Parathyroid adenoma (tissue), 2 donors: Measurements from ENCODE around the gene SERTAD2.

Experiments used
- H2AFZ ChIP-seq: fragments of 300-600 bp; sonication (generic); one replicate; pipeline ENCODE4 v1.7.0; 2017; ENCODE audit warnings: antibody characterized with exemption, mild to moderate bottlenecking
- H3K27ac ChIP-seq: fragments of 300-600 bp; sonication (generic); one replicate; pipeline ENCODE4 v1.7.0; 2017
- H3K27me3 ChIP-seq: fragments of 300-600 bp; sonication (generic); one replicate; pipeline ENCODE4 v1.7.0; 2017; ENCODE audit warnings: low read length; ENCODE audit not compliant: control insufficient read depth, insufficient read depth
- H3K36me3 ChIP-seq: fragments of 300-600 bp; sonication (generic); one replicate; pipeline ENCODE4 v1.7.0; 2017; ENCODE audit warnings: low read length; ENCODE audit not compliant: control insufficient read depth, insufficient read depth
- H3K4me1 ChIP-seq: fragments of 300-600 bp; sonication (generic); one replicate; pipeline ENCODE4 v1.7.0; 2017; ENCODE audit warnings: control low read depth
- H3K4me2 ChIP-seq: fragments of 300-600 bp; sonication (generic); one replicate; pipeline ENCODE4 v1.7.0; 2017; ENCODE audit warnings: low read length
- H3K4me3 ChIP-seq: fragments of 300-600 bp; sonication (generic); one replicate; pipeline ENCODE4 v1.7.0; 2017; ENCODE audit warnings: low read depth, low read length
- H3K79me2 ChIP-seq: fragments of 300-600 bp; sonication (generic); one replicate; pipeline ENCODE4 v1.7.0; 2017; ENCODE audit warnings: control low read depth
- H3K9ac ChIP-seq: fragments of 300-600 bp; sonication (generic); one replicate; pipeline ENCODE4 v1.7.0; 2017; ENCODE audit warnings: mild to moderate bottlenecking
- H3K9me3 ChIP-seq: fragments of 300-600 bp; sonication (generic); one replicate; pipeline ENCODE4 v1.7.0; 2017; ENCODE audit warnings: low read length; ENCODE audit not compliant: control insufficient read depth
- CTCF ChIP-seq: fragments of 300-600 bp; sonication (generic); IDR thresholded peaks from one replicate; pipeline ENCODE4 v1.7.0; 2017; ENCODE audit warnings: antibody characterized with exemption, mild to moderate bottlenecking
- donor health status: primary hyperparathyroidism.

The SERTAD2 gene

GRCh38 chr2:64698177-64698643, 44.5 kb upstream of the SERTAD2 start:
- no peak overlapping the region for H3K9ac ChIP-seq
- no peak overlapping the region for H3K4me2 ChIP-seq
- H3K4me3 ChIP-seq: no peak overlapping the region
- no peaks in the 10 kb centered on the region for H3K36me3 ChIP-seq
- no peak overlapping the region for H3K27ac ChIP-seq
- no peak for TF ChIP-seq CTCF
- peaks cover 10% of the 10 kb centered on the region for H3K4me1 ChIP-seq
- H3K27me3 ChIP-seq: no peaks in the 10 kb centered on the region
- H3K79me2 ChIP-seq: no peaks in the 10 kb centered on the region
- H3K9me3 ChIP-seq: no peaks in the 10 kb centered on the region
- no peak overlapping the region for H2AFZ ChIP-seq

GRCh38 chr2:64697297-64698176, 43.8 kb upstream of the SERTAD2 start:
- no peak overlapping the region for H3K9ac ChIP-seq
- no peak for TF ChIP-seq CTCF
- no peak overlapping the region for H3K4me2 ChIP-seq
- H3K36me3 ChIP-seq: no peaks in the 10 kb centered on the region
- H3K79me2 ChIP-seq: no peaks in the 10 kb centered on the region
- no peak overlapping the region for H3K27ac ChIP-seq
- H2AFZ ChIP-seq: no peak overlapping the region
- H3K4me3 ChIP-seq: no peak overlapping the region
- H3K27me3 ChIP-seq: no peaks in the 10 kb centered on the region
- H3K9me3 ChIP-seq: no peaks in the 10 kb centered on the region
- H3K4me1 ChIP-seq: peaks cover 10% of the 10 kb centered on the region

- Histone ChIP-seq H3K4me2 (no peak overlapping the region), H3K4me3 (no peak overlapping the region), H3K36me3 (no peaks in the 10 kb centered on the region), H2AFZ (no peak overlapping the region), H3K79me2 (no peaks in the 10 kb centered on the region), H3K27me3 (no peaks in the 10 kb centered on the region), H3K27ac (no peak overlapping the region), H3K9ac (no peak overlapping the region), H3K9me3 (no peaks in the 10 kb centered on the region), H3K4me1 (peaks cover 10% of the 10 kb centered on the region)
- TF ChIP-seq CTCF: no peak
Observed at GRCh38 chr2:64696636-64697035, 42.9 kb upstream of the SERTAD2 start.

- H3K9ac ChIP-seq: no peak overlapping the region
- no peak overlapping the region for H3K4me2 ChIP-seq
- H3K27ac ChIP-seq: peak overlapping the region; percentile 31
- no peaks in the 10 kb centered on the region for H3K36me3 ChIP-seq
- H3K9me3 ChIP-seq: no peaks in the 10 kb centered on the region
- no peak for TF ChIP-seq CTCF
- H3K79me2 ChIP-seq: no peaks in the 10 kb centered on the region
- H3K4me3 ChIP-seq: peak overlapping the region; percentile 33
- no peaks in the 10 kb centered on the region for H3K27me3 ChIP-seq
- H3K4me1 ChIP-seq: peaks cover 10% of the 10 kb centered on the region
- H2AFZ ChIP-seq: no peak overlapping the region
Observed at GRCh38 chr2:64695721-64696261, 42.1 kb upstream of the SERTAD2 start.
